ENCODE results near the gene ABHD8. TPM values are rescaled to one million over a fixed set of nuclear protein-coding genes. Genes with fewer than 3 reads are reported as not detected.

The ABHD8 gene
- total and polyA plus RNA-seq, 2 of the 13 experiments (the other 11 are each of a cell fraction or from before 2014, with no cell fraction given) = 6.3 to 7.2 TPM

DNA sequence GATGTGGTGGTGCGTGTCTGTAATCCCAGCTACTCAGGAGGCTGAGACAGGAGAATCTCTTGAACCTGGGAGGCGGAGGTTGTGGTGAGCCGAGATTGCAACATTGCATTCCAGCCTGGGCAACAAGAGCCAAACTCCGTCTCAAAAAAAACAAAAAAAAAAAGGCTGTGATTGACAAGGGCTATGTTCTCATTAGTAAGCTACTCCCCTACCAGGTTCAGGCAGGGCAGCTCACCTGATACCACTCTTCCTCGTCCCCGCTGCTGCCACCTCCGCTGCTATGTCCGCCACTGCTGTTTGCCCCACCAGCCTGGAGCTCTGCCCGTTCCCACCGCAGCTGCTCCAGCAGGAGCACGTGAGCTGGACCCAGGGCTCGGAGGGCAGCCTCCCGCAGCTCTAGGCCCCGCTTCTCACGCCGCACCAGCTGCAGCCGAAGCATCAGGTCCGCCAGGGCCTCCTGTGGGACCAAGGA, 48.0 kb downstream of the ABHD8 start:
- Histone ChIP-seq H4K20me1 (ENCODE audit: insufficient read depth, low read length) (no peaks in the 10 kb centered on the region), H2AFZ (ENCODE audit: low read length) (peak overlapping the region; percentile 32), H3K27ac (ENCODE audit: extremely low read length, insufficient read depth, low read length) (peak overlapping the region; percentile 24), H3K9ac (ENCODE audit: insufficient read depth, low read depth, low read length) (no peak overlapping the region), H3K79me2 (ENCODE audit: insufficient read depth, low read length) (no peaks in the 10 kb centered on the region), H3K9me3 (ENCODE audit: low read length) (no peaks in the 10 kb centered on the region), H3K36me3 (replicated peaks in 1 of 2; ENCODE audit: control insufficient read depth in 1 of 2, insufficient read depth in 2 of 2, low read length in 2 of 2) (no peaks in the 10 kb centered on the region), H3K27me3 (ENCODE audit: control insufficient read depth in 1 of 2, insufficient read depth in 2 of 2, low read length in 2 of 2) (no peaks in the 10 kb centered on the region), H3K4me2 (ENCODE audit: low read depth, low read length) (peak overlapping the region; percentile 56), H3K4me3 (replicated peaks in 1 of 3; ENCODE audit: insufficient read depth in 1 of 3, low read depth in 2 of 3, low read length in 3 of 3) (peak overlapping the region in 1 of 3 experiments; percentile 54; a peak in 2 of 6 replicates), H3K4me1 (ENCODE audit: insufficient read depth, low read length) (peaks cover 33% of the 10 kb centered on the region)
- CTCF ChIA-PET (ENCODE audit: low intra/inter-chr PET ratio, low total read pairs) = no interaction called here
- POLR2A ChIA-PET = interaction anchor here (0.8 to 2.2 kb wide), 15 partner anchors 9 to 150 kb away, joined by 3 to 28 read pairs (median 4); partner anchors contain the start of genes ABHD8, BABAM1, BST2 and DDA1
- FAIRE-seq = peak; percentile 71
- in situ Hi-C loops (cut with HindIII; ENCODE audit: extremely low pct_ligation_motif_present, low pct_unique_long_range_greater_than_20kb) = no loop called here
- WGBS (ENCODE audit: low lambda C conversion rate) = 7% methylated on average over 11 of the region's 18 CpGs
- BruUV-seq (replicated peaks) = no TSS peak
- peak; percentile 92 for ATAC-seq
- DNase-seq (ENCODE audit: low spot score) = peak; percentile 75
- intact Hi-C loops (cut with micrococcal nuclease; ENCODE audit: unreplicated experiment) = no loop called here
- TF ChIP-seq ERF (CRISPR knock-in tag; IDR thresholded peaks at IDR 0.05) (peak; percentile 28; the same call in 1 of the 2 replicates), ZNF350 (CRISPR knock-in tag; IDR thresholded peaks at IDR 0.05; ENCODE audit: borderline replicate concordance, low read depth) (no peak), RELA (CRISPR knock-in tag; IDR thresholded peaks at IDR 0.05) (no peak), GTF2F1 (IDR thresholded peaks at IDR 0.05; ENCODE audit: low read length) (no peak), ZFP36 (IDR thresholded peaks at IDR 0.05; ENCODE audit: borderline replicate concordance, low read depth, low read length, partially characterized antibody) (no peak), SOX6 (IDR thresholded peaks at IDR 0.05) (no peak), SOX6 (CRISPR knock-in tag; IDR thresholded peaks at IDR 0.05) (peak; percentile 19; the same call in 1 of the 2 replicates), NPAS2 (CRISPR knock-in tag; IDR thresholded peaks at IDR 0.05; ENCODE audit: borderline replicate concordance) (no peak), ETV5 (CRISPR knock-in tag; IDR thresholded peaks at IDR 0.05; ENCODE audit: borderline replicate concordance) (no peak), ZBTB39 (CRISPR knock-in tag; IDR thresholded peaks at IDR 0.05) (no peak), KAT2B (IDR thresholded peaks at IDR 0.05; ENCODE audit: borderline replicate concordance, low read depth, low read length) (no peak), GATAD1 (CRISPR knock-in tag; IDR thresholded peaks at IDR 0.05) (no peak), ZNF788 (CRISPR knock-in tag; IDR thresholded peaks at IDR 0.05; ENCODE audit: borderline replicate concordance) (peak; percentile 77), FOXA3 (CRISPR knock-in tag; IDR thresholded peaks at IDR 0.05) (0 out of 2 replicates have a peak, but pooled peaks have one; percentile 22), AGO2 (optimal IDR thresholded peaks at IDR 0.05; ENCODE audit: low read depth, low read length) (no peak), STAG1 (CRISPR knock-in tag; IDR thresholded peaks at IDR 0.05) (no peak), MZF1 (CRISPR knock-in tag; IDR thresholded peaks at IDR 0.05; ENCODE audit: borderline replicate concordance) (no peak), PRDM4 (CRISPR knock-in tag; IDR thresholded peaks at IDR 0.05; ENCODE audit: borderline replicate concordance) (no peak)
- TF ChIP-seq, protein P1, sequence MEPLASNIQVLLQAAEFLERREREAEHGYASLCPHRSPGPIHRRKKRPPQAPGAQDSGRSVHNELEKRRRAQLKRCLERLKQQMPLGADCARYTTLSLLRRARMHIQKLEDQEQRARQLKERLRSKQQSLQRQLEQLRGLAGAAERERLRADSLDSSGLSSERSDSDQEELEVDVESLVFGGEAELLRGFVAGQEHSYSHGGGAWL (CRISPR knock-in tag; IDR thresholded peaks at IDR 0.05) = peak; percentile 66; the same call in 1 of the 2 replicates
- TF ChIP-seq, protein P2, sequence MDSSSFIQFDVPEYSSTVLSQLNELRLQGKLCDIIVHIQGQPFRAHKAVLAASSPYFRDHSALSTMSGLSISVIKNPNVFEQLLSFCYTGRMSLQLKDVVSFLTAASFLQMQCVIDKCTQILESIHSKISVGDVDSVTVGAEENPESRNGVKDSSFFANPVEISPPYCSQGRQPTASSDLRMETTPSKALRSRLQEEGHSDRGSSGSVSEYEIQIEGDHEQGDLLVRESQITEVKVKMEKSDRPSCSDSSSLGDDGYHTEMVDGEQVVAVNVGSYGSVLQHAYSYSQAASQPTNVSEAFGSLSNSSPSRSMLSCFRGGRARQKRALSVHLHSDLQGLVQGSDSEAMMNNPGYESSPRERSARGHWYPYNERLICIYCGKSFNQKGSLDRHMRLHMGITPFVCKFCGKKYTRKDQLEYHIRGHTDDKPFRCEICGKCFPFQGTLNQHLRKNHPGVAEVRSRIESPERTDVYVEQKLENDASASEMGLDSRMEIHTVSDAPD (CRISPR knock-in tag; IDR thresholded peaks at IDR 0.05) = 0 out of 2 replicates have a peak, but pooled peaks have one; percentile 46
